GM18868 (cell line): ENCODE data around the gene NR3C1.
A peak's percentile ranks its signal among the peaks of the same experiment; 100 is the strongest.

Experiments
- ATAC-seq: cut with Tn5 transposase; IDR thresholded peaks from one replicate; pipeline ENCODE4 v1.9.1; 2021; ENCODE audit warnings: mild to moderate bottlenecking, moderate library complexity; ENCODE audit not compliant: unreplicated experiment

Gene NR3C1

GRCh38 chr5:143399616-143400540 is 3.6 kb downstream of the NR3C1 start:
- no peak for ATAC-seq

GRCh38 chr5:143398451-143399237 is 4.8 kb downstream of the NR3C1 start:
- no peak for ATAC-seq

GRCh38 chr5:143398053-143398355 is 5.5 kb downstream of the NR3C1 start:
- ATAC-seq, result no peak

GRCh38 chr5:143397302-143398052 is 6.0 kb downstream of the NR3C1 start:
- no peak for ATAC-seq

GRCh38 chr5:143396353-143396940 is 7.0 kb downstream of the NR3C1 start:
- peak; percentile 26 for ATAC-seq

- ATAC-seq, result peak; percentile 73
Measured at GRCh38 chr5:143395638-143396352, 7.7 kb downstream of the NR3C1 start.

- ATAC-seq, result no peak
Measured at GRCh38 chr5:143393524-143393923, 10.0 kb downstream of the NR3C1 start.

- ATAC-seq, result no peak
Measured at GRCh38 chr5:143390941-143391340, 12.5 kb downstream of the NR3C1 start.

- no peak for ATAC-seq
Measured at GRCh38 chr5:143390258-143390657, 13.2 kb downstream of the NR3C1 start.

- no peak for ATAC-seq
Measured at GRCh38 chr5:143386725-143387124, 16.8 kb downstream of the NR3C1 start.

GRCh38 chr5:143384865-143385657 is 18.4 kb downstream of the NR3C1 start:
- no peak for ATAC-seq

- ATAC-seq, result no peak
Measured at GRCh38 chr5:143383988-143384387, 19.5 kb downstream of the NR3C1 start.

GRCh38 chr5:143379606-143380005 is 23.9 kb downstream of the NR3C1 start:
- no peak for ATAC-seq

- ATAC-seq, result no peak
Measured at GRCh38 chr5:143376911-143377813, 26.3 kb downstream of the NR3C1 start.

GRCh38 chr5:143376195-143376779 is 27.2 kb downstream of the NR3C1 start:
- ATAC-seq, result no peak

- ATAC-seq, result no peak
Measured at GRCh38 chr5:143374496-143375217, 28.8 kb downstream of the NR3C1 start.

GRCh38 chr5:143373076-143373475 is 30.4 kb downstream of the NR3C1 start:
- no peak for ATAC-seq
